Endothelial cell of umbilical vein (primary cell): ENCODE data around the gene TWIST1. TPM values are rescaled to one million over a fixed set of nuclear protein-coding genes. Genes with fewer than 3 reads are reported as not detected.

ENCODE experiments used
- BruUV-seq: library from RNA; stranded (reverse); fragments of 400-500 nt; replicated peaks from 2 replicates; lab custom pipeline; 2021; lab: Mats Ljungman, UMichigan
- CTCF ChIA-PET: fragments of 300-600, 350-600 bp; sonication (Branson Sonifier 250); formaldehyde crosslinking; loops from one replicate; lab custom pipeline; 2021; ENCODE audit warnings: antibody characterized with exemption, inconsistent platforms; lab: Charles Lee
- POLR2A ChIA-PET: fragments of 300-600, 350-600 bp; sonication (Branson Sonifier 250); formaldehyde crosslinking; loops from one replicate; lab custom pipeline; 2021; ENCODE audit warnings: antibody characterized with exemption, inconsistent platforms; lab: Charles Lee
- DNase-seq: peaks from one replicate; pipeline ENCODE4 v3.0.0-alpha.2; 2011; ENCODE audit warnings: low read depth, low spot score
- FAIRE-seq: peaks from 2 replicates; lab custom pipeline; 2011; peaks lifted over from hg19 to GRCh38; lab: Jason Lieb, UNC
- H2AFZ ChIP-seq: 2 replicates; pipeline ENCODE4 v1.6.0; 2012; ENCODE audit warnings: low read depth, low read length, control low read depth, inconsistent platforms
- H3K27ac ChIP-seq: 2 replicates; pipeline ENCODE4 v1.5.1; 2011; ENCODE audit warnings: low read depth, mild to moderate bottlenecking, control low read depth, low read length, moderate library complexity; ENCODE audit not compliant: insufficient read depth
- H3K27me3 ChIP-seq, 2 experiments: 2 replicates each; pipeline versions ENCODE4 v1.6.0 to v1.6.1; 2011; ENCODE audit warnings: low read length in 2 of 2, mixed read lengths in 1 of 2; ENCODE audit not compliant: control insufficient read depth in 2 of 2, insufficient read depth in 2 of 2
- H3K36me3 ChIP-seq, 2 experiments: 2 replicates in 1 of 2; 3 replicates in 1 of 2; pipeline ENCODE4 v1.5.1; 2011; ENCODE audit warnings: low read length in 2 of 2, mild to moderate bottlenecking in 1 of 2, moderate library complexity in 1 of 2; ENCODE audit not compliant: control insufficient read depth in 2 of 2, insufficient read depth in 2 of 2; ENCODE audit errors: extremely low read depth in 1 of 2
- H3K4me1 ChIP-seq: 3 replicates; pipeline ENCODE4 v1.5.1; 2011; ENCODE audit warnings: mild to moderate bottlenecking, low read length; ENCODE audit not compliant: control insufficient read depth, insufficient read depth; ENCODE audit errors: extremely low read depth
- H3K4me2 ChIP-seq: 2 replicates; pipeline ENCODE4 v1.6.1; 2011; ENCODE audit warnings: low read length, control low read depth, mixed read lengths; ENCODE audit not compliant: insufficient read depth
- H3K4me3 ChIP-seq, 3 experiments: fragments of 200-600 bp in 1 of 3; sonication (generic), shearing (Covaris generic) in 1 of 3; replicated peaks in 1 of 3; 2 replicates each; pipeline ENCODE4 v1.5.1; 2011 to 2016; ENCODE audit warnings: control low read depth in 3 of 3, low read length in 3 of 3, mild to moderate bottlenecking in 2 of 3, inconsistent platforms in 1 of 3, low read depth in 1 of 3, moderate library complexity in 1 of 3; ENCODE audit not compliant: insufficient read depth in 1 of 3
- H3K79me2 ChIP-seq: 2 replicates; pipeline ENCODE4 v1.6.0; 2012; ENCODE audit warnings: low read length, inconsistent platforms; ENCODE audit not compliant: control insufficient read depth, insufficient read depth
- H3K9ac ChIP-seq: replicated peaks from 2 replicates; pipeline ENCODE3; 2011; ENCODE audit warnings: low read length, control low read depth; ENCODE audit not compliant: insufficient read depth; ENCODE audit errors: extremely low read depth
- H3K9me1 ChIP-seq: replicated peaks from 3 replicates; pipeline ENCODE4 v1.6.0; 2011; ENCODE audit warnings: mild to moderate bottlenecking, low read length; ENCODE audit not compliant: control insufficient read depth, insufficient read depth; ENCODE audit errors: extremely low read depth
- H3K9me3 ChIP-seq: replicated peaks from 2 replicates; pipeline ENCODE4 v1.5.1; 2012; ENCODE audit warnings: low read length, inconsistent platforms; ENCODE audit not compliant: control insufficient read depth, insufficient read depth
- H4K20me1 ChIP-seq: replicated peaks from 2 replicates; pipeline ENCODE3; 2011; ENCODE audit warnings: mild to moderate bottlenecking, low read length; ENCODE audit not compliant: control insufficient read depth, insufficient read depth; ENCODE audit errors: extremely low read depth
- CTCF ChIP-seq, 2 donors: IDR thresholded peaks; 1 replicate in 1 of 2; 2 replicates in 1 of 2; pipeline ENCODE4 v1.5.1; 2011; ENCODE audit warnings: low read length in 2 of 2, mild to moderate bottlenecking in 2 of 2, moderate library complexity in 2 of 2, control low read depth in 1 of 2, inconsistent platforms in 1 of 2, low read depth in 1 of 2; ENCODE audit not compliant: insufficient read depth in 1 of 2; ENCODE audit errors: extremely low read depth in 1 of 2
- EZH2 ChIP-seq: IDR thresholded peaks from 2 replicates; pipeline ENCODE4 v1.6.1; 2012; ENCODE audit warnings: borderline replicate concordance, low read depth, mild to moderate bottlenecking, moderate library complexity, low read length, inconsistent platforms; ENCODE audit not compliant: severe bottlenecking
- FOS ChIP-seq: IDR thresholded peaks from 2 replicates; pipeline ENCODE4 v1.6.1; 2011; ENCODE audit warnings: mild to moderate bottlenecking, low read length, moderate library complexity, borderline replicate concordance; ENCODE audit not compliant: insufficient read depth
- GATA2 ChIP-seq: IDR thresholded peaks from 2 replicates; pipeline ENCODE4 v1.7.0; 2011; ENCODE audit warnings: low read depth, mild to moderate bottlenecking, moderate library complexity, mixed read lengths, low read length; ENCODE audit not compliant: insufficient read length, insufficient read depth
- JUN ChIP-seq: IDR thresholded peaks from 2 replicates; pipeline ENCODE4 v1.6.1; 2011; ENCODE audit warnings: borderline replicate concordance, low read depth; ENCODE audit not compliant: insufficient read length, insufficient read depth
- MAX ChIP-seq: IDR thresholded peaks from 2 replicates; pipeline ENCODE4 v1.6.1; 2011; ENCODE audit not compliant: insufficient read depth, insufficient read length
- MYC ChIP-seq: IDR thresholded peaks from one replicate; pipeline ENCODE4 v1.6.1; 2011; ENCODE audit warnings: mild to moderate bottlenecking, low read depth, low read length
- POLR2A ChIP-seq: IDR thresholded peaks from 2 replicates; pipeline ENCODE4 v1.6.1; 2012; ENCODE audit warnings: low read depth, mild to moderate bottlenecking, control low read depth, low read length
- POLR2AphosphoS5 ChIP-seq: IDR thresholded peaks from 2 replicates; pipeline ENCODE4 v1.6.1; 2012; ENCODE audit warnings: low read depth, mild to moderate bottlenecking, control low read depth, low read length, moderate library complexity; ENCODE audit not compliant: insufficient read depth
- dilution Hi-C: fragments of 300-500 bp; cut with MboI; formaldehyde crosslinking; loops from one replicate; pipeline ENCODE4 v1.15.0; 2019; ENCODE audit warnings: low sequenced_read_pairs; ENCODE audit not compliant: extremely low pct_ligation_motif_present
- intact Hi-C: fragments of 100-400 bp; cut with micrococcal nuclease; formaldehyde crosslinking; loops from one replicate; pipeline ENCODE4 v1.10.0; 2022
- polyA plus RNA-seq, 4 experiments: library from polyadenylated mRNA; depleted of rRNA in 3 of 4; stranded (reverse) in 3 of 4; unstranded in 1 of 4; fragments of >200 nt; gene quantifications; 2 replicates each; pipeline versions ENCODE4 v1.2.1 to v1.2.3, GENCODE V29; 2011 to 2012; ENCODE audit warnings: missing spikeins in 1 of 4
- total RNA-seq: library from RNA; stranded (reverse); gene quantifications from 2 replicates; pipeline ENCODE4 v1.2.3, GENCODE V29; 2021

Gene TWIST1
- total and polyA plus RNA-seq, 2 donors (not counting 3 experiments of a cell fraction or from before 2014, with no cell fraction given), result not detected

GRCh38 chr7:19099194-19099593, 18.2 kb downstream of the TWIST1 start:
- H3K36me3 ChIP-seq, result no peaks in the 10 kb centered on the region
- intact Hi-C loops (no loop called here), dilution Hi-C loops (no loop called here)
- H3K9me3 ChIP-seq, result no peaks in the 10 kb centered on the region
- peaks cover 14 to 61% of the 10 kb centered on the region in 2 experiments for H3K27me3 ChIP-seq
- no peak overlapping the region for H3K27ac ChIP-seq
- ChIA-PET POLR2A (no interaction called here), CTCF (interaction anchor here (0.7 to 2.5 kb wide), 5 partner anchors 22 to 489 kb away, joined by 3 to 8 read pairs (median 3); no protein-coding TSS in a partner anchor)
- H3K79me2 ChIP-seq, result no peaks in the 10 kb centered on the region
- H4K20me1 ChIP-seq, result no peaks in the 10 kb centered on the region
- TF ChIP-seq MYC (no peak), POLR2AphosphoS5 (no peak), JUN (no peak), CTCF (IDR thresholded peaks at IDR 0.05; ENCODE audit: extremely low read depth in 1 of 2, insufficient read depth in 1 of 2, low read depth in 1 of 2, low read length in 2 of 2) (no peak), GATA2 (no peak)
- H3K9me1 ChIP-seq, result no peaks in the 10 kb centered on the region
- no peak overlapping the region for H2AFZ ChIP-seq
- no TSS peak for BruUV-seq
- no peak for FAIRE-seq
- H3K4me3 ChIP-seq, result no peak overlapping the region
- no peaks in the 10 kb centered on the region for H3K4me1 ChIP-seq
- H3K9ac ChIP-seq, result no peak overlapping the region
- no peak for DNase-seq
- H3K4me2 ChIP-seq, result no peak overlapping the region

GRCh38 chr7:19098510-19098909, 18.9 kb downstream of the TWIST1 start:
- Histone ChIP-seq H4K20me1 (no peaks in the 10 kb centered on the region), H3K36me3 (no peaks in the 10 kb centered on the region), H3K27ac (no peak overlapping the region), H3K9me3 (no peaks in the 10 kb centered on the region), H3K4me2 (no peak overlapping the region), H3K4me3 (no peak overlapping the region), H2AFZ (no peak overlapping the region), H3K9ac (no peak overlapping the region), H3K9me1 (no peaks in the 10 kb centered on the region), H3K79me2 (no peaks in the 10 kb centered on the region), H3K4me1 (no peaks in the 10 kb centered on the region), H3K27me3 (peaks cover 14 to 56% of the 10 kb centered on the region in 2 experiments)
- POLR2A ChIA-PET, result no interaction called here
- intact Hi-C loops, result no loop called here
- dilution Hi-C loops, result no loop called here
- FAIRE-seq (no peak), DNase-seq (no peak)
- TF ChIP-seq MYC (no peak), MAX (no peak), JUN (no peak), POLR2AphosphoS5 (no peak), EZH2 (no peak), GATA2 (no peak), POLR2A (no peak), FOS (no peak), CTCF (IDR thresholded peaks at IDR 0.05; ENCODE audit: extremely low read depth in 1 of 2, insufficient read depth in 1 of 2, low read depth in 1 of 2, low read length in 2 of 2) (no peak)
- BruUV-seq, result no TSS peak
- CTCF ChIA-PET, result interaction anchor here (1.0 to 2.5 kb wide), 3 partner anchors 23 to 405 kb away, joined by 3 to 8 read pairs (median 3); no protein-coding TSS in a partner anchor
